ENCODE measurements around the gene CCL5.

CCL5 gene

GRCh38 chr17:35918665-35919064, 38.5 kb upstream of the CCL5 start:
- Histone ChIP-seq H3K27ac (ENCODE audit: low read length) (no peak overlapping the region), H3K36me3 (replicated peaks; ENCODE audit: low read depth, low read length) (peaks cover 30% of the 10 kb centered on the region), H2AFZ (ENCODE audit: low read depth, low read length) (no peak overlapping the region), H3K9me3 (ENCODE audit: insufficient read depth, low read length) (no peaks in the 10 kb centered on the region), H3K4me1 (ENCODE audit: low read length) (peaks cover 4% of the 10 kb centered on the region), H4K20me1 (ENCODE audit: insufficient read depth, low read length) (no peaks in the 10 kb centered on the region), H3K79me2 (ENCODE audit: low read length) (no peaks in the 10 kb centered on the region), H3K27me3 (ENCODE audit: low read depth, low read length) (no peaks in the 10 kb centered on the region), H3K4me2 (ENCODE audit: low read length) (no peak overlapping the region), H3K4me3 (ENCODE audit: low read length) (no peak overlapping the region), H3K9ac (ENCODE audit: low read length) (no peak overlapping the region)
- TF ChIP-seq EZH2phosphoT487 (IDR thresholded peaks at IDR 0.05; ENCODE audit: low read depth) = no peak

- Histone ChIP-seq H2AFZ (ENCODE audit: low read depth, low read length) (no peak overlapping the region), H3K27me3 (ENCODE audit: low read depth, low read length) (no peaks in the 10 kb centered on the region), H3K4me2 (ENCODE audit: low read length) (no peak overlapping the region), H3K4me3 (ENCODE audit: low read length) (no peak overlapping the region), H3K36me3 (replicated peaks; ENCODE audit: low read depth, low read length) (peaks cover 23% of the 10 kb centered on the region), H3K27ac (ENCODE audit: low read length) (no peak overlapping the region), H3K9ac (ENCODE audit: low read length) (no peak overlapping the region), H3K9me3 (ENCODE audit: insufficient read depth, low read length) (no peaks in the 10 kb centered on the region), H3K4me1 (ENCODE audit: low read length) (no peaks in the 10 kb centered on the region), H4K20me1 (ENCODE audit: insufficient read depth, low read length) (no peaks in the 10 kb centered on the region), H3K79me2 (ENCODE audit: low read length) (no peaks in the 10 kb centered on the region)
- TF ChIP-seq EZH2phosphoT487 (IDR thresholded peaks at IDR 0.05; ENCODE audit: low read depth) (no peak), CTCF (IDR thresholded peaks at IDR 0.05; ENCODE audit: low read depth, low read length) (no peak)
These were observed 37.5 kb upstream of the CCL5 start for GRCh38 chr17:35917519-35918213.

GRCh38 chr17:35915153-35915964, 35.2 kb upstream of the CCL5 start:
- H3K36me3 ChIP-seq (replicated peaks; ENCODE audit: low read depth, low read length) = peaks cover 9% of the 10 kb centered on the region

GRCh38 chr17:35914354-35914753, 34.2 kb upstream of the CCL5 start:
- no peaks in the 10 kb centered on the region for H3K79me2 ChIP-seq (ENCODE audit: low read length)
- H3K9ac ChIP-seq (ENCODE audit: low read length) = no peak overlapping the region
- no peak overlapping the region for H2AFZ ChIP-seq (ENCODE audit: low read depth, low read length)
- H4K20me1 ChIP-seq (ENCODE audit: insufficient read depth, low read length) = no peaks in the 10 kb centered on the region
- H3K9me3 ChIP-seq (ENCODE audit: insufficient read depth, low read length) = no peaks in the 10 kb centered on the region
- H3K4me3 ChIP-seq (ENCODE audit: low read length) = no peak overlapping the region
- peaks cover 3% of the 10 kb centered on the region for H3K36me3 ChIP-seq (replicated peaks; ENCODE audit: low read depth, low read length)
- no peaks in the 10 kb centered on the region for H3K4me1 ChIP-seq (ENCODE audit: low read length)
- H3K4me2 ChIP-seq (ENCODE audit: low read length) = no peak overlapping the region
- H3K27me3 ChIP-seq (ENCODE audit: low read depth, low read length) = no peaks in the 10 kb centered on the region
- no peak for TF ChIP-seq EZH2phosphoT487 (IDR thresholded peaks at IDR 0.05; ENCODE audit: low read depth)
- TF ChIP-seq CTCF (IDR thresholded peaks at IDR 0.05; ENCODE audit: low read depth, low read length) = no peak
- H3K27ac ChIP-seq (ENCODE audit: low read length) = no peak overlapping the region

More at GRCh38 chr17:35915153-35915964, 35.2 kb upstream of the CCL5 start:
- Histone ChIP-seq H3K4me2 (ENCODE audit: low read length) (no peak overlapping the region), H3K27ac (ENCODE audit: low read length) (no peak overlapping the region), H3K9ac (ENCODE audit: low read length) (no peak overlapping the region), H3K4me1 (ENCODE audit: low read length) (no peaks in the 10 kb centered on the region), H3K27me3 (ENCODE audit: low read depth, low read length) (no peaks in the 10 kb centered on the region), H3K79me2 (ENCODE audit: low read length) (no peaks in the 10 kb centered on the region), H3K4me3 (ENCODE audit: low read length) (no peak overlapping the region), H4K20me1 (ENCODE audit: insufficient read depth, low read length) (no peaks in the 10 kb centered on the region), H3K9me3 (ENCODE audit: insufficient read depth, low read length) (no peaks in the 10 kb centered on the region), H2AFZ (ENCODE audit: low read depth, low read length) (no peak overlapping the region)
- TF ChIP-seq CTCF (IDR thresholded peaks at IDR 0.05; ENCODE audit: low read depth, low read length) (no peak), EZH2phosphoT487 (IDR thresholded peaks at IDR 0.05; ENCODE audit: low read depth) (no peak)

Data from OCI-LY3 (cell line).